ENCODE measurements around the gene STARD6.
"Not testable (repeated sequence)": the region's sequence is repeated elsewhere in the genome, so short reads cannot be mapped to it uniquely, and the experiment has no call there.

The STARD6 gene

GRCh38 chr18:54357660-54358494 lies at the start of gene STARD6, which contains the start of gene C18orf54:
TSS of gene STARD6 (minus strand) at chr18:54357858. CDS start at chr18:54354573, 3,285 bp downstream.
TSS of gene C18orf54 (plus strand) at chr18:54357906. CDS start at chr18:54360573, 2,667 bp downstream.
- peak; percentile 92 for DNase-seq

GRCh38 chr18:54405290-54405689 lies 47.6 kb upstream of the STARD6 start:
- DNase-seq: no peak

- DNase-seq: no peak
Observed at GRCh38 chr18:54396760-54397159, 39.1 kb upstream of the STARD6 start.

GRCh38 chr18:54393648-54394294 lies 36.1 kb upstream of the STARD6 start:
- no peak for DNase-seq

GRCh38 chr18:54392543-54393023 lies 34.9 kb upstream of the STARD6 start:
- DNase-seq: peak; percentile 67

GRCh38 chr18:54390838-54391237 lies 33.2 kb upstream of the STARD6 start:
- DNase-seq: no peak

GRCh38 chr18:54389143-54389505 lies 31.5 kb upstream of the STARD6 start:
- DNase-seq: no peak

- DNase-seq: peak; percentile 5
Observed at GRCh38 chr18:54388203-54389142, 30.8 kb upstream of the STARD6 start.

GRCh38 chr18:54387631-54388030 lies 30.0 kb upstream of the STARD6 start:
- no peak for DNase-seq

GRCh38 chr18:54386800-54387495 lies 29.3 kb upstream of the STARD6 start:
- not testable (repeated sequence) for DNase-seq

GRCh38 chr18:54386043-54386442 lies 28.4 kb upstream of the STARD6 start:
- DNase-seq: no peak

- DNase-seq: no peak
Observed at GRCh38 chr18:54382733-54383252, 25.1 kb upstream of the STARD6 start.

- DNase-seq: no peak
Observed at GRCh38 chr18:54382076-54382475, 24.4 kb upstream of the STARD6 start.

- DNase-seq: no peak
Observed at GRCh38 chr18:54381640-54382039, 24.0 kb upstream of the STARD6 start.

GRCh38 chr18:54378057-54378456 lies 20.4 kb upstream of the STARD6 start:
- no peak for DNase-seq

- no peak for DNase-seq
Observed at GRCh38 chr18:54360406-54360805, 2.7 kb upstream of the STARD6 start.

GRCh38 chr18:54359233-54359632 lies 1.6 kb upstream of the STARD6 start:
- DNase-seq: no peak

- DNase-seq: no peak
Observed at GRCh38 chr18:54358495-54359040, 910 bp upstream of the STARD6 start.

- no peak for DNase-seq
Observed at GRCh38 chr18:54357082-54357659, 487 bp downstream of the STARD6 start.

- DNase-seq: no peak
Observed at GRCh38 chr18:54351186-54351585, 6.5 kb downstream of the STARD6 start.

- no peak for DNase-seq
Observed at GRCh38 chr18:54338230-54338629, 19.4 kb downstream of the STARD6 start.
